Measurements from ENCODE around the gene LMLN.

The LMLN gene

GRCh38 chr3:198018416-198018815 is 58.4 kb downstream of the LMLN start:
- no peak for DNase-seq (ENCODE audit: low read depth)
- H3K4me3 ChIP-seq (ENCODE audit: control insufficient read depth, low read depth, low read length), result no peak overlapping the region
- TF ChIP-seq, protein P1, sequence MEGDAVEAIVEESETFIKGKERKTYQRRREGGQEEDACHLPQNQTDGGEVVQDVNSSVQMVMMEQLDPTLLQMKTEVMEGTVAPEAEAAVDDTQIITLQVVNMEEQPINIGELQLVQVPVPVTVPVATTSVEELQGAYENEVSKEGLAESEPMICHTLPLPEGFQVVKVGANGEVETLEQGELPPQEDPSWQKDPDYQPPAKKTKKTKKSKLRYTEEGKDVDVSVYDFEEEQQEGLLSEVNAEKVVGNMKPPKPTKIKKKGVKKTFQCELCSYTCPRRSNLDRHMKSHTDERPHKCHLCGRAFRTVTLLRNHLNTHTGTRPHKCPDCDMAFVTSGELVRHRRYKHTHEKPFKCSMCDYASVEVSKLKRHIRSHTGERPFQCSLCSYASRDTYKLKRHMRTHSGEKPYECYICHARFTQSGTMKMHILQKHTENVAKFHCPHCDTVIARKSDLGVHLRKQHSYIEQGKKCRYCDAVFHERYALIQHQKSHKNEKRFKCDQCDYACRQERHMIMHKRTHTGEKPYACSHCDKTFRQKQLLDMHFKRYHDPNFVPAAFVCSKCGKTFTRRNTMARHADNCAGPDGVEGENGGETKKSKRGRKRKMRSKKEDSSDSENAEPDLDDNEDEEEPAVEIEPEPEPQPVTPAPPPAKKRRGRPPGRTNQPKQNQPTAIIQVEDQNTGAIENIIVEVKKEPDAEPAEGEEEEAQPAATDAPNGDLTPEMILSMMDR (IDR thresholded peaks at IDR 0.05; ENCODE audit: control insufficient read depth, insufficient read depth, low read depth, low read length, missing control alignments), result no peak

DNA sequence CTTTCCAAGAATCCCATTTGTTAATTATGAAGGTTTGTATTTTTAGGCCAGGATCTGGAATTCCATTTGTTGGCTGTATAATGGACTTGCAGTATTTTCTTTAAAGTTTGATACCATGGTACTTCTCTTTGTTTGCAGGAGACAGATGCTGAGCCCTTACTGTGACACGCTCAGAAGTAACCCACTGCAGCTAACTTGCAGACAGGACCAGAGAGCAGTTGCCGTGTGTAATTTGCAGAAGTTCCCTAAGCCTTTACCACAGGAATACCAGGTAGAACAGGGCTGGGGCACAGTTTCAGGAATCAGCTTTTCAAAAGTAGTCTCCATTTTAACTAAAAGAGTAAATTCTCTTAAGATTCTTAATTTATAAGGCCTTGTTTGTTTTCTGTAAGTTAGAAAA is 59.1 kb downstream of the LMLN start:
- TF ChIP-seq, protein P1 (IDR thresholded peaks at IDR 0.05; ENCODE audit: control insufficient read depth, insufficient read depth, low read depth, low read length, missing control alignments), result no peak
- no peak for DNase-seq (ENCODE audit: low read depth)
- no peak overlapping the region for H3K4me3 ChIP-seq (ENCODE audit: control insufficient read depth, low read depth, low read length)

GRCh38 chr3:198021320-198021719 is 61.3 kb downstream of the LMLN start:
- TF ChIP-seq, protein P1 (IDR thresholded peaks at IDR 0.05; ENCODE audit: control insufficient read depth, insufficient read depth, low read depth, low read length, missing control alignments), result no peak
- no peak for DNase-seq (ENCODE audit: low read depth)
- H3K4me3 ChIP-seq (ENCODE audit: control insufficient read depth, low read depth, low read length), result no peak overlapping the region

DNA sequence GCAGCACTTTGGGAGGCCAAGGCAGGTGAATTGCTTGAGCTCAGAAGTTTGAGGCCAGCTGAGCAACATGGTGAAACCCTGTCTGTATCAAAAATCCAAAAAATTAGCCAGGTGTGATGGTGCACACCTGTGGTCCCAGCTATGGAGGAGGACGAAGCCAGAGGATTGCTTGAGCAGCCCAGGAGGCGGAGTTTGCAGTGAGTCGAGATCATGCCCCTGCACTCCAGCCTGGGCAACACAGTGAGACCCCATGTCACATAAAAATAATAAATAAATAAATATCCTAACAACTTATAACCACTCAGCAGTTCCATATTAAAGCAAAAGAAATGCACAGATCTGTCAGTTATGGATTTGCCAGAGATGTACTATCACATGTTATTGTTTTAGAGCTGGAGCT is 62.6 kb downstream of the LMLN start:
- H3K4me3 ChIP-seq (ENCODE audit: control insufficient read depth, low read depth, low read length), result no peak overlapping the region
- TF ChIP-seq, protein P1 (IDR thresholded peaks at IDR 0.05; ENCODE audit: control insufficient read depth, insufficient read depth, low read depth, low read length, missing control alignments), result no peak
- DNase-seq (ENCODE audit: low read depth), result no peak

DNA sequence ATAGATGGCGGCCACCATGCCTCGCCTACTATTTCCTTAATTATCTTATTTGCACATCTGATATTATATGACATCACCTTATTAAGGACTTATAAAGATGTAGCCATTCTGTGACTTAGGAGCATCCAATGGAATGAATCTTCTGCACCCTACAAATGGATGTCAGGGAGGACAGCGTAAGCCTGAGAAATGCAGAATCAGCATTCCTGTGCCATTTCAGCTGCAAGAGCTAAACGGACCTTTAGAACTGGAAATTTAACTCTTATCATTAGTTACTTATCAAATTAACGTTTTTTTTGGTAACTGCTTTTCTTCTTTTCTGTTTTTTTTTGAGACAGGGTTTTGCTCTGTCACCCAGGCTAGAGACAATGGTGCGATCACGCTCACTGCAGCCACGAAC is 65.6 kb downstream of the LMLN start:
- H3K4me3 ChIP-seq (ENCODE audit: control insufficient read depth, low read depth, low read length), result no peak overlapping the region
- no peak for DNase-seq (ENCODE audit: low read depth)
- TF ChIP-seq, protein P1 (IDR thresholded peaks at IDR 0.05; ENCODE audit: control insufficient read depth, insufficient read depth, low read depth, low read length, missing control alignments), result no peak

DNA sequence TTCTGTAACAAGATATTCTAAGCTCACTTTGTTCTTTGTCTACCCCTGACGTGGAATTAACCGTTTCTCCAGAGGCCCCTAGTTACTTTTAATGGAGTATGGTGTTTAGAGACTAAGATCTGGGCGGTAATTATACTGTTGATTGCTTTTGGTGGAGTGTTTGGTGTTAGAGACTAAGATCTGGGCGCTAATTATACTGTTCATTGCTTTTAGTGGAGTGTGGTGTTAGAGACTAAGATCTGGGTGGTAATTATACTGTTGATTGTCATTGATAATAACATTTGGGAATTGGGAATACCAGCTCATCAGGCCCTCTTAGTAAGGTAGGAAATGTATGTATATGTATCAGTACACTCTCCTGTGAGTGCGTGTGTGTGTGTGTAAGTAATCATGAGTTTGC is 66.6 kb downstream of the LMLN start:
- TF ChIP-seq, protein P1 (IDR thresholded peaks at IDR 0.05; ENCODE audit: control insufficient read depth, insufficient read depth, low read depth, low read length, missing control alignments), result no peak
- DNase-seq (ENCODE audit: low read depth), result no peak
- no peak overlapping the region for H3K4me3 ChIP-seq (ENCODE audit: control insufficient read depth, low read depth, low read length)
